DND-41 (cell line): ENCODE measurements around the gene DOHH.

Experiments
- ATAC-seq: fragments of 200-7000 bp; cut with Tn5 transposase; 3 replicates; pipeline ENCODE4 v1.9.1; 2021; ENCODE audit warnings: low read depth; ENCODE audit not compliant: insufficient read depth
- DNase-seq: peaks from one replicate; pipeline ENCODE4 v3.0.0-alpha.2; 2020
- H2AFZ ChIP-seq: 2 replicates; pipeline ENCODE4 v1.6.0; 2012; ENCODE audit warnings: low read depth, low read length
- H3K27ac ChIP-seq: 2 replicates; pipeline ENCODE4 v1.5.1; 2012; ENCODE audit warnings: low read length, inconsistent platforms
- H3K27me3 ChIP-seq: fragments of 200-600 bp; sonication (generic); 2 replicates; pipeline ENCODE4 v1.6.0; 2012; ENCODE audit warnings: low read length, mild to moderate bottlenecking, inconsistent platforms; ENCODE audit not compliant: insufficient read depth, poor library complexity
- H3K36me3 ChIP-seq: 2 replicates; pipeline ENCODE4 v1.5.1; 2012; ENCODE audit warnings: low read length, inconsistent platforms; ENCODE audit not compliant: insufficient read depth
- H3K4me1 ChIP-seq: 2 replicates; pipeline ENCODE4 v1.5.1; 2012; ENCODE audit warnings: mild to moderate bottlenecking, low read length; ENCODE audit not compliant: insufficient read depth
- H3K4me2 ChIP-seq: 2 replicates; pipeline ENCODE4 v1.6.0; 2012; ENCODE audit warnings: mild to moderate bottlenecking, moderate library complexity, low read length, inconsistent platforms; ENCODE audit not compliant: insufficient read depth
- H3K4me3 ChIP-seq, 2 experiments: fragments of 200-600 bp in 1 of 2; shearing (Covaris generic) in 1 of 2; 2 replicates each; pipeline ENCODE4 v1.5.1; 2012 to 2016; ENCODE audit warnings: inconsistent platforms in 2 of 2, low read length in 2 of 2, mild to moderate bottlenecking in 2 of 2, low read depth in 1 of 2, moderate library complexity in 1 of 2
- H3K79me2 ChIP-seq: 2 replicates; pipeline ENCODE4 v1.6.0; 2012; ENCODE audit warnings: low read length, inconsistent platforms; ENCODE audit not compliant: insufficient read depth
- H3K9ac ChIP-seq: 2 replicates; pipeline ENCODE4 v1.6.0; 2012; ENCODE audit warnings: low read depth, mild to moderate bottlenecking, inconsistent platforms, low read length, moderate library complexity
- H3K9me3 ChIP-seq: 2 replicates; pipeline ENCODE4 v1.5.1; 2012; ENCODE audit warnings: low read length, moderate library complexity, mild to moderate bottlenecking, inconsistent platforms; ENCODE audit not compliant: insufficient read depth, severe bottlenecking
- H4K20me1 ChIP-seq: 2 replicates; pipeline ENCODE4 v1.6.0; 2012; ENCODE audit warnings: low read length; ENCODE audit not compliant: insufficient read depth
- CTCF ChIP-seq: IDR thresholded peaks from 2 replicates; pipeline ENCODE4 v1.5.1; 2012; ENCODE audit warnings: borderline replicate concordance, low read length, moderate library complexity, mild to moderate bottlenecking; ENCODE audit not compliant: poor library complexity, severe bottlenecking; ENCODE audit errors: extremely low read depth
- EZH2 ChIP-seq: IDR thresholded peaks from 3 replicates; pipeline ENCODE4 v1.6.1; 2012; ENCODE audit warnings: borderline replicate concordance, low read depth, mild to moderate bottlenecking, moderate library complexity, low read length, inconsistent platforms; ENCODE audit not compliant: severe bottlenecking

Gene DOHH

DNA sequence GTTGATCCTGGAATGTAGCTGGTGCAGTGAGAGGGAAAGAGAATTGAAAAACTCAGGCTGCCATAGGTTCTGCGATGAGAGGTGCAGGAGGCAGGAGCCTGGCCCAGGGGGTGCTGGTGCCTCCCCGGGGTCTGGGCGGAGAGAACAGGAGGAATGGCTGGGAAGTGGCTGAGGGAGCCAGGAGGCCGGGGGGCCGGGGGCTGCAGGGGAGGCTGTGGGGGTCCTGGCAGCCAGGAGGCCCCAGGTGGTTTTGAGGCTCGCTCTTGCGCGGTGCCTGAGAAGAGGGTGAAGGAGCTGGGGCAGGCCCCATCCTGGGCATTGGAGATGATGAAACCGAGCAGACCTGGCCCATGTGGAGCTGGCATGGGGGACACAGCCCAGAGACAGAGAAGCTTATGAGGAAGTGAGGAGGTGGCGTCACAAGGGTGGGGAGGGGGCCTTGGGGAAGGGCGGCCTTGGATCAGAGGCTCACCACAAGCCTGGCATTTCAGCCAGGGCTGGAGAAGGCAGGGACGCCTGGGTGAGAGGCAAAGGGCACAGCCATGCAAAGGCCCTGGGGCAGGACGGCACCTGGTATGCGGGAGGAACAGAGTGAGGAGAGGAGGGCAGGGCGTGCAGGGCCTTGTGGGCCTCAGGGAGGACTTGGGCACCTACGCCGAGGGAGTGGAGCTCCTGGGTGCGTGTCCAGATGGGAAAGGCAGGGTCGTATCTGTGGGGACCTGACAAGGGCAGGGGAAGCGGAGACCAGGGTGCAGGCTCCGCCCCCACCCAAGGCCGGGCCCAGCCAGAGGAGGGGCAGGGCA, 37.2 kb upstream of the DOHH start:
- no peaks in the 10 kb centered on the region for H3K27me3 ChIP-seq
- no peaks in the 10 kb centered on the region for H3K4me1 ChIP-seq
- H3K79me2 ChIP-seq: no peaks in the 10 kb centered on the region
- no peak overlapping the region for H3K27ac ChIP-seq
- no peak overlapping the region for H3K4me3 ChIP-seq
- no peaks in the 10 kb centered on the region for H3K9me3 ChIP-seq
- peaks cover 63% of the 10 kb centered on the region for H3K36me3 ChIP-seq
- peaks cover 37% of the 10 kb centered on the region for H4K20me1 ChIP-seq
- DNase-seq: no peak
- H2AFZ ChIP-seq: no peak overlapping the region
- H3K4me2 ChIP-seq: no peak overlapping the region
- no peak overlapping the region for H3K9ac ChIP-seq
- TF ChIP-seq CTCF: no peak
- TF ChIP-seq EZH2: no peak
- peak; percentile 22; the same call in 1 of the 3 replicates for ATAC-seq

GRCh38 chr19:3537101-3537437, 36.6 kb upstream of the DOHH start:
- no peak overlapping the region for H3K4me2 ChIP-seq

GRCh38 chr19:3536429-3537100, 36.1 kb upstream of the DOHH start:
- Histone ChIP-seq H3K79me2 (no peaks in the 10 kb centered on the region), H4K20me1 (peaks cover 42% of the 10 kb centered on the region), H3K4me2 (no peak overlapping the region), H3K27ac (no peak overlapping the region), H3K36me3 (peaks cover 73% of the 10 kb centered on the region), H3K4me3 (no peak overlapping the region), H3K9me3 (no peaks in the 10 kb centered on the region), H3K27me3 (no peaks in the 10 kb centered on the region), H3K9ac (no peak overlapping the region), H2AFZ (no peak overlapping the region), H3K4me1 (no peaks in the 10 kb centered on the region)
- DNase-seq (no peak), ATAC-seq (no peak)
- TF ChIP-seq CTCF: no peak
- no peak for TF ChIP-seq EZH2

More at GRCh38 chr19:3537101-3537437, 36.6 kb upstream of the DOHH start:
- Histone ChIP-seq H3K36me3 (peaks cover 68% of the 10 kb centered on the region), H3K9me3 (no peaks in the 10 kb centered on the region), H3K4me3 (no peak overlapping the region), H4K20me1 (peaks cover 41% of the 10 kb centered on the region), H2AFZ (no peak overlapping the region), H3K27ac (no peak overlapping the region), H3K4me1 (no peaks in the 10 kb centered on the region), H3K27me3 (no peaks in the 10 kb centered on the region), H3K79me2 (no peaks in the 10 kb centered on the region), H3K9ac (no peak overlapping the region)
- no peak for DNase-seq
- no peak for TF ChIP-seq EZH2
- peak; percentile 12; the same call in 1 of the 3 replicates for ATAC-seq

DNA sequence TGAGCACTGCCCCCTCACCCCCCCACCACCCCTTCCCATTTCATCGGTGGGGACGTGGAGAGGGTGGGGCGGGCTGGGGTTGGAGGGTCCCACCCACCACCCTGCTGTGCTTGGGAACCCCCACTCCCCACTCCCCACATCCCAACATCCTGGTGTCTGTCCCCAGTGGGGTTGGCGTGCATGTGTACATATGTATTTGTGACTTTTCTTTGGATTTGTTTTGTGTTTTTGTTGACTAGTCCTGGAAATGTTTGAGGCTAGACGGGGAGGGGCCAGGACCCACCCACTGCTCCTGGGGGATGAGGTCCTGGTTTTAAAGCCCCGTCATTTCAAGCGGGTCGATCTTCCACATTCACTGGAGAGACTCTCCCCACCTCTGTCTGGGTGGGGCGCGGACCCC, 35.5 kb upstream of the DOHH start:
- H2AFZ ChIP-seq: no peak overlapping the region
- no peaks in the 10 kb centered on the region for H3K79me2 ChIP-seq
- H3K36me3 ChIP-seq: peaks cover 78% of the 10 kb centered on the region
- no peak overlapping the region for H3K4me3 ChIP-seq
- no peaks in the 10 kb centered on the region for H3K9me3 ChIP-seq
- H3K27me3 ChIP-seq: no peaks in the 10 kb centered on the region
- ATAC-seq (no peak), DNase-seq (no peak)
- no peak overlapping the region for H3K9ac ChIP-seq
- no peak overlapping the region for H3K27ac ChIP-seq
- H3K4me2 ChIP-seq: no peak overlapping the region
- H4K20me1 ChIP-seq: peaks cover 43% of the 10 kb centered on the region
- TF ChIP-seq EZH2: no peak
- TF ChIP-seq CTCF: no peak
- no peaks in the 10 kb centered on the region for H3K4me1 ChIP-seq
